ENCODE data around the gene ZSWIM7.

ZSWIM7 gene

DNA sequence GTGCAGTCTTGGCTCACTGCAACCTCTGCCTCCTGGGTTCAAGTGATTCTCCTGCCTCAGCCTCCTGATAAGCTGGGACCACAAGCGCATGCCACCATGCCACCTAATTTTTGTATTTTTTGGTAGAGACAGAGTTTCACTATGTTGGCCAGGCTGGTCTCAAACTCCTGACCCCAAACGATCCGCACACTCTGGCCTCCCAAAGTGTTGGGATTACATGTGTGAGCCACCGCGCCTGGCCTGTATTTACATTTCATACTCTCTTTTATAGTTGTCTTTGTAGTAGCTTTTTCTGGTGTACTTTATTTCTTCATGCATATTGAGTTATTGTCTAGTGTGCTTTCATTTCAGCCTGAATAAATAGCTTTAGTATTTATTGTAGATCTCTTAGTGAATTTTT, 64.6 kb downstream of the ZSWIM7 start:
- H3K9me3 ChIP-seq (ENCODE audit: control insufficient read depth, insufficient read depth, low read length) = no peaks in the 10 kb centered on the region
- no CpG with 5 or more reads among the region's 5 CpGs for WGBS (ENCODE audit: insufficient coverage, insufficient read length)

DNA sequence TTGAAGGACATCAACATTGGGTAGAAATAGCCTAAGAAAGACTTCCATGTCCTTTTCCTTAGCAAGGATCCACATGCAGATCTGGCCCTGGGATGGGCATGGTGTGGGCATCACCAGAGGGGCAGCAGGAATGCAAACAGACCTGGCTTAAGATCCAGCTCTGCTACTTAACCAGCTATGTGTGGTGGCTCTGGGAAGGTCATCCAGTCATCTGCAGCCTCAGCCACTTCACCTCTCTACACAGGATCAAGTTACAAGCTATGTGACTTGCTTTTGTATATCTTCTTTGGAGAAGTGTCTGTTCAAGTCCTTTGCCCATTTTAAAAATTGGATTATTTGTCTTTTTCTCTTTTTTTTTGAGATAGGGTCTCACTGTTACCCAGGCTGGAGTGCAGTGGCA, 68.1 kb downstream of the ZSWIM7 start:
- Histone ChIP-seq H3K27me3 (ENCODE audit: control insufficient read depth, insufficient read depth, low read length) (no peaks in the 10 kb centered on the region), H3K27ac (ENCODE audit: low read length) (no peak overlapping the region), H3K36me3 (ENCODE audit: control insufficient read depth, insufficient read depth, low read length) (no peaks in the 10 kb centered on the region), H3K4me1 (ENCODE audit: control insufficient read depth, insufficient read depth, low read length) (peaks cover 2% of the 10 kb centered on the region; the same call in 1 of the 2 replicates), H3K4me3 (ENCODE audit: low read length) (no peak overlapping the region), H3K9me3 (ENCODE audit: control insufficient read depth, insufficient read depth, low read length) (no peaks in the 10 kb centered on the region)
- DNase-seq (ENCODE audit: low read depth, low spot score) = no peak

More for the DNA sequence above, 64.6 kb downstream of the ZSWIM7 start:
- no peaks in the 10 kb centered on the region for H3K36me3 ChIP-seq (ENCODE audit: control insufficient read depth, insufficient read depth, low read length)
- no peak for DNase-seq (ENCODE audit: low read depth, low spot score)
- peaks cover 2% of the 10 kb centered on the region; the same call in 1 of the 2 replicates for H3K4me1 ChIP-seq (ENCODE audit: control insufficient read depth, insufficient read depth, low read length)
- H3K27me3 ChIP-seq (ENCODE audit: control insufficient read depth, insufficient read depth, low read length) = no peaks in the 10 kb centered on the region
- H3K4me3 ChIP-seq (ENCODE audit: low read length) = no peak overlapping the region
- no peak overlapping the region for H3K27ac ChIP-seq (ENCODE audit: low read length)

DNA sequence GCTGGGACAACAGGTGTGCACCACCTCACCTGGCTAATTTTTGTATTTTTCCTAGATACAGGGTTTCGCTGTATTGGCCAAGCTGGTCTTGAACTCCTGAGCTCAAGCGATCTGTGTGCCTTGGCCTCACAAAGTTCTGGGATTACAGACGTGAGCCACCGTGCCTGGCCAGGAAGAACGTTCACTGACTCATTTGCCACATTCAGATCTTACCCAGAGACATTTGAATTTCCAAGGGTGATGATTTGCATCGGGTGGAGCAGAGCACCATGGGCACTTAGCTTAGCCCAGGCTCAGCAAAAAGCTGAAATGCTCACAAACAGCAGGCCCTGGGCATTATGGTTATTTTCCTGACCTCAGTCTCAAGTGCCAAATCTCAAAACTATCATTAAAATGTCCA, 69.1 kb downstream of the ZSWIM7 start:
- peaks cover 2% of the 10 kb centered on the region; the same call in 1 of the 2 replicates for H3K4me1 ChIP-seq (ENCODE audit: control insufficient read depth, insufficient read depth, low read length)
- no peaks in the 10 kb centered on the region for H3K9me3 ChIP-seq (ENCODE audit: control insufficient read depth, insufficient read depth, low read length)
- no CpG with 5 or more reads among the region's 6 CpGs for WGBS (ENCODE audit: insufficient coverage, insufficient read length)
- H3K36me3 ChIP-seq (ENCODE audit: control insufficient read depth, insufficient read depth, low read length) = no peaks in the 10 kb centered on the region
- H3K27me3 ChIP-seq (ENCODE audit: control insufficient read depth, insufficient read depth, low read length) = no peaks in the 10 kb centered on the region
- no peak overlapping the region for H3K4me3 ChIP-seq (ENCODE audit: low read length)
- DNase-seq (ENCODE audit: low read depth, low spot score) = no peak
- H3K27ac ChIP-seq (ENCODE audit: low read length) = no peak overlapping the region

DNA sequence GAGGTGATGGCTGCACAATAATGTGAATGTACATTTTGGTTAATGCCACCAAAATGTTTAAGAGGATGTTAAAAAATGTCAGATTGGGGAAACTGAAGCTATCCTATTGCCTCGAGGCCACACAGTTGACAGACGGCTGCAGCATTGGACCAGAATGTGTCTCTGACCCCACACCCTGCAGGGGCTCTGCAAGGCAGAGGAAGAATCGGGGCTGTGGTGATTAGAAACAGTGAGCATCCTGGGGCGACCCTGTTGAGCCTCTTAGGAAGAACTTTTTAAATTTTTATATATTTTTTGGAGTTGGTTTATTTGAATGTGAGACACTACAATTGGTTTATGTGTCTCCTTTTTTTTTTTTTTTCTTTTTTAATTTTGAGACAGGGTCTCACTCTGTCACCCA, 69.6 kb downstream of the ZSWIM7 start:
- H3K9me3 ChIP-seq (ENCODE audit: control insufficient read depth, insufficient read depth, low read length) = no peaks in the 10 kb centered on the region
- no peaks in the 10 kb centered on the region for H3K27me3 ChIP-seq (ENCODE audit: control insufficient read depth, insufficient read depth, low read length)
- no CpG with 5 or more reads among the region's 4 CpGs for WGBS (ENCODE audit: insufficient coverage, insufficient read length)
- H3K36me3 ChIP-seq (ENCODE audit: control insufficient read depth, insufficient read depth, low read length) = no peaks in the 10 kb centered on the region
- H3K27ac ChIP-seq (ENCODE audit: low read length) = no peak overlapping the region
- H3K4me3 ChIP-seq (ENCODE audit: low read length) = no peak overlapping the region
- no peak for DNase-seq (ENCODE audit: low read depth, low spot score)
- peaks cover 2% of the 10 kb centered on the region; the same call in 1 of the 2 replicates for H3K4me1 ChIP-seq (ENCODE audit: control insufficient read depth, insufficient read depth, low read length)

GRCh38 chr17:15928286-15928785, 71.2 kb downstream of the ZSWIM7 start:
- Histone ChIP-seq H3K27me3 (ENCODE audit: control insufficient read depth, insufficient read depth, low read length) (no peaks in the 10 kb centered on the region), H3K9me3 (ENCODE audit: control insufficient read depth, insufficient read depth, low read length) (no peaks in the 10 kb centered on the region), H3K4me1 (ENCODE audit: control insufficient read depth, insufficient read depth, low read length) (peaks cover 2% of the 10 kb centered on the region; the same call in 1 of the 2 replicates), H3K36me3 (ENCODE audit: control insufficient read depth, insufficient read depth, low read length) (no peaks in the 10 kb centered on the region), H3K4me3 (ENCODE audit: low read length) (no peak overlapping the region), H3K27ac (ENCODE audit: low read length) (no peak overlapping the region)
- no peak for DNase-seq (ENCODE audit: low read depth, low spot score)
- no CpG with 5 or more reads among the region's 9 CpGs for WGBS (ENCODE audit: insufficient coverage, insufficient read length)

All from iPS DF 6.9 (cell line).